GM23338 (cell line): ENCODE results near the gene BCL2L13. TPM values are rescaled to one million over a fixed set of nuclear protein-coding genes. Genes with fewer than 3 reads are reported as not detected.

ENCODE experiments used
- ATAC-seq: fragments of 200-7000 bp; cut with Tn5 transposase; 3 replicates; pipeline ENCODE4 v1.9.1; 2020
- DNase-seq: peaks from one replicate; pipeline ENCODE4 v3.0.0-alpha.2; 2015; ENCODE audit warnings: low spot score
- H2AFZ ChIP-seq: fragments of 200-600 bp; sonication (generic); 2 replicates; pipeline ENCODE4 v1.8.0; 2016; ENCODE audit warnings: antibody characterized with exemption, mild to moderate bottlenecking, moderate library complexity
- H3F3A ChIP-seq: fragments of 200-600 bp; sonication (generic); replicated peaks from 2 replicates; pipeline ENCODE4 v1.8.0; 2017; ENCODE audit warnings: antibody characterized with exemption, mixed run types, low read depth
- H3K27ac ChIP-seq: fragments of 200-600 bp; sonication (generic); 2 replicates; pipeline ENCODE4 v1.6.1; 2016; ENCODE audit warnings: low read depth
- H3K27me3 ChIP-seq: fragments of 200-600 bp; sonication (generic); 2 replicates; pipeline ENCODE4 v1.8.0; 2016; ENCODE audit warnings: mild to moderate bottlenecking, mixed run types, moderate library complexity; ENCODE audit not compliant: insufficient read depth
- H3K36me3 ChIP-seq: fragments of 200-600 bp; sonication (generic); 2 replicates; pipeline ENCODE4 v1.8.0; 2016; ENCODE audit warnings: mild to moderate bottlenecking; ENCODE audit not compliant: insufficient read depth
- H3K4me1 ChIP-seq: fragments of 200-600 bp; sonication (generic); 2 replicates; pipeline ENCODE4 v1.8.0; 2016; ENCODE audit warnings: mild to moderate bottlenecking, moderate library complexity; ENCODE audit not compliant: insufficient read depth
- H3K4me2 ChIP-seq: fragments of 200-600 bp; sonication (generic); 2 replicates; pipeline ENCODE4 v1.7.1; 2017; ENCODE audit warnings: mixed run types
- H3K4me3 ChIP-seq: fragments of 200-600 bp; sonication (generic); 2 replicates; pipeline ENCODE4 v1.6.1; 2016; ENCODE audit warnings: mixed run types
- H3K79me2 ChIP-seq: fragments of 200-600 bp; sonication (generic); replicated peaks from 2 replicates; pipeline ENCODE4 v1.8.0; 2017; ENCODE audit warnings: mild to moderate bottlenecking; ENCODE audit not compliant: insufficient read depth
- H3K9me2 ChIP-seq: fragments of 200-600 bp; sonication (generic); 2 replicates; pipeline ENCODE4 v1.8.0; 2017; ENCODE audit not compliant: insufficient read depth
- H4K20me1 ChIP-seq: fragments of 200-600 bp; sonication (generic); replicated peaks from 2 replicates; pipeline ENCODE4 v1.8.0; 2017; ENCODE audit warnings: mild to moderate bottlenecking; ENCODE audit not compliant: insufficient read depth
- H3K27ac Mint-ChIP-seq: 2 replicates; pipeline ENCODE4 v1.8.0; 2020; ENCODE audit warnings: inconsistent platforms, mild to moderate bottlenecking, moderate library complexity, mixed read lengths
- H3K27me3 Mint-ChIP-seq: 3 replicates; pipeline ENCODE4 v1.8.0; 2022; ENCODE audit warnings: low read depth, mild to moderate bottlenecking, moderate library complexity, mixed read lengths, inconsistent platforms; ENCODE audit not compliant: insufficient read depth, poor library complexity
- H3K36me3 Mint-ChIP-seq: 3 replicates; pipeline ENCODE4 v1.8.0; 2021; ENCODE audit warnings: low read depth, mild to moderate bottlenecking, inconsistent platforms, moderate library complexity, mixed read lengths
- H3K4me1 Mint-ChIP-seq: 3 replicates; pipeline ENCODE4 v1.8.0; 2020; ENCODE audit warnings: mild to moderate bottlenecking, inconsistent platforms, mixed read lengths
- H3K4me3 Mint-ChIP-seq: 3 replicates; pipeline ENCODE4 v1.8.0; 2021; ENCODE audit warnings: moderate library complexity, mild to moderate bottlenecking, inconsistent platforms, mixed read lengths
- H3K9me3 Mint-ChIP-seq: 3 replicates; pipeline ENCODE4 v1.8.0; 2020; ENCODE audit warnings: moderate library complexity, mild to moderate bottlenecking, inconsistent platforms, mixed read lengths
- CREB1 ChIP-seq: fragments of 250-450 bp; sonication (Bioruptor Pico); IDR thresholded peaks from 2 replicates; pipeline ENCODE4 v1.5.0; 2020; ENCODE audit warnings: low read depth, mild to moderate bottlenecking, moderate library complexity
- CTCF ChIP-seq, 2 experiments: fragments of 200-600 bp in 1 of 2; sonication (generic) in 1 of 2; conservative IDR thresholded peaks; 2 replicates each; pipeline versions ENCODE4 v1.5.1 to v1.6.1; 2016 to 2017; ENCODE audit warnings: antibody characterized with exemption in 2 of 2, low read depth in 2 of 2, mild to moderate bottlenecking in 2 of 2, moderate library complexity in 1 of 2
- ETS1 ChIP-seq: IDR thresholded peaks from 2 replicates; pipeline ENCODE4 v1.6.1; 2016; ENCODE audit warnings: antibody characterized with exemption
- EZH2 ChIP-seq: fragments of 200-600 bp; sonication (generic); IDR thresholded peaks from one replicate; pipeline ENCODE4 v1.8.0; 2017; ENCODE audit warnings: antibody characterized with exemption, mild to moderate bottlenecking, low read depth; ENCODE audit not compliant: unreplicated experiment
- EZH2phosphoT487 ChIP-seq: fragments of 200-600 bp; sonication (generic); IDR thresholded peaks from one replicate; pipeline ENCODE4 v1.8.1; 2018; ENCODE audit warnings: antibody characterized with exemption; ENCODE audit not compliant: unreplicated experiment
- JUNB ChIP-seq: IDR thresholded peaks from one replicate; pipeline ENCODE4 v1.6.1; 2016; ENCODE audit warnings: antibody characterized with exemption; ENCODE audit not compliant: unreplicated experiment
- NANOG ChIP-seq: IDR thresholded peaks from 2 replicates; pipeline ENCODE4 v1.6.1; 2016; ENCODE audit warnings: antibody characterized with exemption, borderline replicate concordance
- POLR2AphosphoS5 ChIP-seq: IDR thresholded peaks from 2 replicates; pipeline ENCODE4 v1.6.1; 2016; ENCODE audit warnings: antibody characterized with exemption, low read depth
- REST ChIP-seq: IDR thresholded peaks from one replicate; pipeline ENCODE4 v1.6.1; 2018; ENCODE audit warnings: antibody characterized with exemption; ENCODE audit not compliant: unreplicated experiment
- STAT1 ChIP-seq: IDR thresholded peaks from one replicate; pipeline ENCODE4 v1.6.1; 2016; ENCODE audit warnings: antibody characterized with exemption; ENCODE audit not compliant: unreplicated experiment
- ZNF114 ChIP-seq: fragments of 250-450 bp; sonication (Bioruptor Pico); IDR thresholded peaks from 2 replicates; pipeline ENCODE4 v1.5.0; 2020; ENCODE audit warnings: mild to moderate bottlenecking, moderate library complexity
- ZNF331 ChIP-seq: fragments of 250-450 bp; sonication (Bioruptor Pico); IDR thresholded peaks from 2 replicates; pipeline ENCODE4 v1.5.0; 2020; ENCODE audit warnings: low read depth, mild to moderate bottlenecking, moderate library complexity
- polyA plus RNA-seq: library from polyadenylated mRNA; unstranded; fragments of >200 nt; fragmentation: Nextera tagmentation; extraction: Ambion mirVana; gene quantifications from 2 replicates; pipeline ENCODE4 v1.2.1, GENCODE V29; 2016
- total RNA-seq: library from RNA; depleted of rRNA; stranded (reverse); fragments of >200 nt; shearing (Covaris generic); gene quantifications from 2 replicates; pipeline ENCODE4 v1.2.3, GENCODE V29; 2014
- TF ChIP-seq, protein P1 (sequence below): fragments of 250-450 bp; sonication (Bioruptor Pico); IDR thresholded peaks from 2 replicates; pipeline ENCODE4 v1.5.0; 2020; ENCODE audit warnings: mild to moderate bottlenecking, moderate library complexity

Gene BCL2L13
- total and polyA plus RNA-seq, 2 experiments from 2014 or later: 22.4 to 32.3 TPM

DNA sequence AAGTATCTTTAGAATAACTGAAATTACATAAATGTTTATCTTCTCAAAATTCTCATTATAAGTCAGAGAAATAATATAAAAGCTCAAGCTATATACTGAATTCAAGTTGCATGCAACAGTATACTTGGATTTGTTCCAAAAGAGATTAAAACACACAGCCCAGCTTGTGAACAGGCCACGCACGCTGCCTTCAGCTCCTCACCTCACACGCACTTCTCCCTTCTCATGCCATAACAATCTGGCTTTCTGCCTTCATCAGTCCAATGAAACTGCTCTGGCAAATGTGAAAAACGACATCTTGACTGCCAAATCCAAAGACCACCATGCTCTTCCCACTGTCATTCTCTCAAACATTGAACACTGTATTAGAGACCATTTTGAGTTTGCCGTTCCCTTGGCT is 32.1 kb upstream of the BCL2L13 start:
- H4K20me1 ChIP-seq: peaks cover 21% of the 10 kb centered on the region
- no peak overlapping the region for H3K4me2 ChIP-seq
- H3K4me3 ChIP-seq: no peak overlapping the region
- no peaks in the 10 kb centered on the region for H3K4me1 Mint-ChIP-seq
- H3K27me3 ChIP-seq: no peaks in the 10 kb centered on the region
- peaks cover 20% of the 10 kb centered on the region; the same call in 1 of the 2 replicates for H3K79me2 ChIP-seq
- no peak overlapping the region for H3K27ac ChIP-seq
- no peak overlapping the region for H3K27ac Mint-ChIP-seq
- no peaks in the 10 kb centered on the region for H3K9me3 Mint-ChIP-seq
- H2AFZ ChIP-seq: no peak overlapping the region
- no peak for TF ChIP-seq REST
- no peak for TF ChIP-seq CTCF (conservative IDR thresholded peaks at IDR 0.05; ENCODE audit: low read depth in 2 of 2)
- no peak for TF ChIP-seq POLR2AphosphoS5
- TF ChIP-seq ETS1: no peak
- TF ChIP-seq ZNF114: no peak
- no peak for TF ChIP-seq EZH2
- TF ChIP-seq CREB1 (CRISPR knock-in tag): no peak
- TF ChIP-seq JUNB: no peak
- no peak for TF ChIP-seq NANOG
- TF ChIP-seq, protein P1, sequence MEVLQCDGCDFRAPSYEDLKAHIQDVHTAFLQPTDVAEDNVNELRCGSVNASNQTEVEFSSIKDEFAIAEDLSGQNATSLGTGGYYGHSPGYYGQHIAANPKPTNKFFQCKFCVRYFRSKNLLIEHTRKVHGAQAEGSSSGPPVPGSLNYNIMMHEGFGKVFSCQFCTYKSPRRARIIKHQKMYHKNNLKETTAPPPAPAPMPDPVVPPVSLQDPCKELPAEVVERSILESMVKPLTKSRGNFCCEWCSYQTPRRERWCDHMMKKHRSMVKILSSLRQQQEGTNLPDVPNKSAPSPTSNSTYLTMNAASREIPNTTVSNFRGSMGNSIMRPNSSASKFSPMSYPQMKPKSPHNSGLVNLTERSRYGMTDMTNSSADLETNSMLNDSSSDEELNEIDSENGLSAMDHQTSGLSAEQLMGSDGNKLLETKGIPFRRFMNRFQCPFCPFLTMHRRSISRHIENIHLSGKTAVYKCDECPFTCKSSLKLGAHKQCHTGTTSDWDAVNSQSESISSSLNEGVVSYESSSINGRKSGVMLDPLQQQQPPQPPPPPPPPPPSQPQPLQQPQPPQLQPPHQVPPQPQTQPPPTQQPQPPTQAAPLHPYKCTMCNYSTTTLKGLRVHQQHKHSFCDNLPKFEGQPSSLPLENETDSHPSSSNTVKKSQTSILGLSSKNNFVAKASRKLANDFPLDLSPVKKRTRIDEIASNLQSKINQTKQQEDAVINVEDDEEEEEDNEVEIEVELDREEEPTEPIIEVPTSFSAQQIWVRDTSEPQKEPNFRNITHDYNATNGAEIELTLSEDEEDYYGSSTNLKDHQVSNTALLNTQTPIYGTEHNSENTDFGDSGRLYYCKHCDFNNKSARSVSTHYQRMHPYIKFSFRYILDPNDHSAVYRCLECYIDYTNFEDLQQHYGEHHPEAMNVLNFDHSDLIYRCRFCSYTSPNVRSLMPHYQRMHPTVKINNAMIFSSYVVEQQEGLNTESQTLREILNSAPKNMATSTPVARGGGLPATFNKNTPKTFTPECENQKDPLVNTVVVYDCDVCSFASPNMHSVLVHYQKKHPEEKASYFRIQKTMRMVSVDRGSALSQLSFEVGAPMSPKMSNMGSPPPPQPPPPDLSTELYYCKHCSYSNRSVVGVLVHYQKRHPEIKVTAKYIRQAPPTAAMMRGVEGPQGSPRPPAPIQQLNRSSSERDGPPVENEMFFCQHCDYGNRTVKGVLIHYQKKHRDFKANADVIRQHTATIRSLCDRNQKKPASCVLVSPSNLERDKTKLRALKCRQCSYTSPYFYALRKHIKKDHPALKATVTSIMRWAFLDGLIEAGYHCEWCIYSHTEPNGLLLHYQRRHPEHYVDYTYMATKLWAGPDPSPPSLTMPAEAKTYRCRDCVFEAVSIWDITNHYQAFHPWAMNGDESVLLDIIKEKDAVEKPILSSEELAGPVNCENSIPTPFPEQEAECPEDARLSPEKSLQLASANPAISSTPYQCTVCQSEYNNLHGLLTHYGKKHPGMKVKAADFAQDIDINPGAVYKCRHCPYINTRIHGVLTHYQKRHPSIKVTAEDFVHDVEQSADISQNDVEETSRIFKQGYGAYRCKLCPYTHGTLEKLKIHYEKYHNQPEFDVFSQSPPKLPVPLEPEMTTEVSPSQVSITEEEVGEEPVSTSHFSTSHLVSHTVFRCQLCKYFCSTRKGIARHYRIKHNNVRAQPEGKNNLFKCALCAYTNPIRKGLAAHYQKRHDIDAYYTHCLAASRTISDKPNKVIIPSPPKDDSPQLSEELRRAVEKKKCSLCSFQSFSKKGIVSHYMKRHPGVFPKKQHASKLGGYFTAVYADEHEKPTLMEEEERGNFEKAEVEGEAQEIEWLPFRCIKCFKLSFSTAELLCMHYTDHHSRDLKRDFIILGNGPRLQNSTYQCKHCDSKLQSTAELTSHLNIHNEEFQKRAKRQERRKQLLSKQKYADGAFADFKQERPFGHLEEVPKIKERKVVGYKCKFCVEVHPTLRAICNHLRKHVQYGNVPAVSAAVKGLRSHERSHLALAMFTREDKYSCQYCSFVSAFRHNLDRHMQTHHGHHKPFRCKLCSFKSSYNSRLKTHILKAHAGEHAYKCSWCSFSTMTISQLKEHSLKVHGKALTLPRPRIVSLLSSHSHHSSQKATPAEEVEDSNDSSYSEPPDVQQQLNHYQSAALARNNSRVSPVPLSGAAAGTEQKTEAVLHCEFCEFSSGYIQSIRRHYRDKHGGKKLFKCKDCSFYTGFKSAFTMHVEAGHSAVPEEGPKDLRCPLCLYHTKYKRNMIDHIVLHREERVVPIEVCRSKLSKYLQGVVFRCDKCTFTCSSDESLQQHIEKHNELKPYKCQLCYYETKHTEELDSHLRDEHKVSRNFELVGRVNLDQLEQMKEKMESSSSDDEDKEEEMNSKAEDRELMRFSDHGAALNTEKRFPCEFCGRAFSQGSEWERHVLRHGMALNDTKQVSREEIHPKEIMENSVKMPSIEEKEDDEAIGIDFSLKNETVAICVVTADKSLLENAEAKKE: no peak
- no peak for TF ChIP-seq EZH2phosphoT487
- TF ChIP-seq ZNF331 (CRISPR knock-in tag): no peak
- no peak for TF ChIP-seq STAT1
- no peaks in the 10 kb centered on the region for H3K27me3 Mint-ChIP-seq
- H3K36me3 ChIP-seq: peaks cover 12% of the 10 kb centered on the region
- no peaks in the 10 kb centered on the region for H3K9me2 ChIP-seq
- ATAC-seq: no peak
- no peak overlapping the region for H3K4me3 Mint-ChIP-seq
- H3K4me1 ChIP-seq: no peaks in the 10 kb centered on the region
- peaks cover 10% of the 10 kb centered on the region; the same call in 2 of the 3 replicates for H3K36me3 Mint-ChIP-seq
- no peaks in the 10 kb centered on the region; the same call in 1 of the 2 replicates for H3F3A ChIP-seq
- no peak for DNase-seq
